BJ (cell line): Measurements from ENCODE around the gene ITGB8. TPM values are rescaled to one million over a fixed set of nuclear protein-coding genes. Genes with fewer than 3 reads are reported as not detected.

Experiments used
- CTCF ChIA-PET: fragments of 350-600 bp; formaldehyde crosslinking; extraction: SDS; loops from one replicate; lab custom pipeline; 2021; ENCODE audit warnings: antibody characterized with exemption, inconsistent platforms; lab: Yijun Ruan, JAX
- POLR2A ChIA-PET: fragments of 300-600 bp; sonication (Branson Sonifier 250); formaldehyde crosslinking; extraction: SDS; loops from one replicate; lab custom pipeline; 2021; ENCODE audit warnings: antibody characterized with exemption; lab: Charles Lee
- DNase-seq: peaks from one replicate; pipeline ENCODE4 v3.0.0-alpha.2; 2011; ENCODE audit warnings: low read depth
- H3K27me3 ChIP-seq: 2 replicates; pipeline ENCODE4 v1.6.0; 2011; ENCODE audit warnings: low read length; ENCODE audit not compliant: control insufficient read depth, insufficient read depth
- H3K36me3 ChIP-seq: 2 replicates; pipeline ENCODE4 v1.5.1; 2011; ENCODE audit warnings: low read length; ENCODE audit not compliant: control insufficient read depth, insufficient read depth
- H3K4me3 ChIP-seq: 2 replicates; pipeline ENCODE4 v1.5.1; 2011; ENCODE audit warnings: low read depth, mild to moderate bottlenecking, control low read depth, low read length
- CTCF ChIP-seq: IDR thresholded peaks from 2 replicates; pipeline ENCODE4 v1.5.1; 2011; ENCODE audit warnings: low read depth, mild to moderate bottlenecking, control low read depth, inconsistent platforms, low read length, moderate library complexity; ENCODE audit not compliant: insufficient read depth
- polyA minus RNA-seq: library from RNA; depleted of rRNA, polyadenylated mRNA; stranded (reverse); fragments of >200 nt; gene quantifications from 2 replicates; pipeline ENCODE4 v1.2.3, GENCODE V29; 2011; rRNA and poly(A)+ RNA removed
- polyA plus RNA-seq: library from polyadenylated mRNA; depleted of rRNA; stranded (reverse); fragments of >200 nt; gene quantifications from 2 replicates; pipeline ENCODE4 v1.2.3, GENCODE V29; 2011; rRNA removed

The ITGB8 gene
- 0.58 and 0.64 TPM in 2 replicates for polyA plus RNA-seq
- polyA minus RNA-seq, result 2.5 and 2.8 TPM in 2 replicates

DNA sequence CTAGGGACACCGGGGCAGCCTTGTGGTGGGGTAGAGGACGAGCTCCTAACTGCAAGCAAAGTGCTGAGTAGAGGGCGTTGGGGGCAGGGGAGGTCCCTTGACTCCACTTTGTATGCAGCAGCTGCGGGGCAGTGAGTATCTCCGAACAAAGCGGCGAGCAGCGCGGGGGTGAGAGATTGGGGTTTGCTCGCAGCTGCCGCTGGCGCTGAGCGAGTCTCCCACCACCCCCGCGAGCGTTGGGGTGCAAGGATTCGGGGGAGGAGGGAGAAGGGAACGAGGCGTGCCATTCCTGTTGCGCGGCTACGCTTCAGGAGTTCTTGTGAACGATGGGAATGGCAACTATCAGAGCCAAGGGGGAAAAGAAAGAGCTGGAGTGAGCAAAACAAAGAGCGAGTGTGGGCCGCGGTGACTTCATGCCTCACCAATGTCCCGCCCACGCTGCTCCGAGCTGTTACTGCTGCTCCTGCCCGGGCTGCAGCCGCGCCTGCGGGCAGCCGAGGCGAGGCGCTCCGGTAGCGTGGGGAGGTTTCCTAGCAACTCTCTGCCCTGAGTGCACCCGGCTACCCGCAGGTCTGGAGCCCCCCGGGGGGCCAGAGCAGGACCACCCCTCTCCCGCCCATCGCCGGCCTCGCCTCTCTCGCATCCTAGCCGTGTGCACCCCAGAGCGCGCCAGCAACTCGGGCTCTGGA, at the start of gene ITGB8:
TSS of gene ITGB8 (plus strand) at position 662 of the 689 bp plus-strand sequence. CDS start 907 bp downstream, outside the sequence.
- no peaks in the 10 kb centered on the region for H3K36me3 ChIP-seq
- ChIA-PET CTCF (interaction anchor here (0.6 to 2.2 kb wide), 12 partner anchors 10 to 585 kb away, joined by 3 to 8 read pairs (median 4); no protein-coding TSS in a partner anchor), POLR2A (no interaction called here)
- TF ChIP-seq CTCF, result 0 out of 2 replicates have a peak, but pooled peaks have one; percentile 4
- no peaks in the 10 kb centered on the region for H3K27me3 ChIP-seq
- H3K4me3 ChIP-seq, result peak within 1 kb of the TSS; percentile 60
- DNase-seq, result peak; percentile 65

DNA sequence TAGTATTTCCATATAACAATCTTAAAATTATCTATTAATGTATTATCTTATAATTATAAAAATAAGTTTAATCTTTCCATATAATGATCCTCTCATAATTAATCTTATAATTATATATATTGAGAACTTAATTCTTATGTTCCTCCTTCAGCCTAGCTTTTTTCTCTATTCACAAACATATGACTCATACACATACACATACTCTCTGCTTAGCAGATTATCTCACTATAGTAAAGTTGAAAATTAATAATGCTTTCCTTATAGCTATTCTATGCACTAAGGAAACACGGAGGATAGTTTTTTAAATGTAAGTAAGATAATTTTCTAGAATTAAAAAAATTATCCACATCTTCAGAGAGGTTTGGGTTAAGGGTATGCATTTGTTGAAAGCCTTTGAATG, 47.7 kb upstream of the ITGB8 start:
- Histone ChIP-seq H3K4me3 (no peak overlapping the region), H3K27me3 (no peaks in the 10 kb centered on the region), H3K36me3 (no peaks in the 10 kb centered on the region)
- CTCF ChIA-PET, result no interaction called here
- no peak for TF ChIP-seq CTCF
- POLR2A ChIA-PET, result no interaction called here
- no peak for DNase-seq

GRCh38 chr7:20283385-20283784, 47.3 kb upstream of the ITGB8 start:
- Histone ChIP-seq H3K27me3 (no peaks in the 10 kb centered on the region), H3K36me3 (no peaks in the 10 kb centered on the region), H3K4me3 (no peak overlapping the region)
- ChIA-PET CTCF (no interaction called here), POLR2A (no interaction called here)
- TF ChIP-seq CTCF, result no peak
- DNase-seq, result no peak

DNA sequence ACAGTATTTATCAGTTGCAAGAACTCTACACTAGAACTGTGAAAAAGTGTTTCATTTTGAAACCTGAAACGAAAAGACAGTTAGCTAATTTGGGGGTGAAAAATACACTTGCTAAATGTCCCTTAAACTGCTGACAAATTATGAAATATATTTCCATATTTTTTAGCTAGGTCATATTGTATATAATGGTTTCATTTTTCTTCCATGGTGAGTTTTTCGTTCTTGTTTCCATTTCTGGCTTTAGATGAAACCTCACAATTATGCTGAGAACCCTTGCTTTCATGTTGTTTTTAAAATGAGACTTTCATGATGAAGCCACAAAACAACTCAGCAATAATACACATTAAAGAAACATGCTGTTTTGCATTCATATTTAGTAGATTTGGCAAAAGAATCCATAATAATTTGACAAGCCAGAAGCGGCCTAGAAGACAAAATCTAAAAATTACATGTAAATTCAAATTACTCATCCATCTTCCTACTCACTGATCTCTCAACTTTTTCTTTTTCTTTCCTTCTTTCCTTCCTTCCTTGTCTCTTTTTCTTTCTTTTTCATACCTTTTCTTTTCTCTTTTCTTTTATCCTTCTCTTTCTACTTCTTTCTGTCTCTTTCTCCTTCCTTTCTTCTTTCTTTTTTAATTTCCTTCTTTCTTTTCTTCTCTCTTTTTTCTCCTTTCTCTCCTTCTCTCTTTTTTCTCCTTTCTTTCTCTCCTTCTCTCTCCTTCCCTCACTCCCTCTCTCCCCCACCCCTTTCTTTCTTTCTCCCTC, 46.5 kb upstream of the ITGB8 start:
- ChIA-PET POLR2A (no interaction called here), CTCF (no interaction called here)
- TF ChIP-seq CTCF, result no peak
- no peak for DNase-seq
- no peaks in the 10 kb centered on the region for H3K27me3 ChIP-seq
- no peak overlapping the region for H3K4me3 ChIP-seq
- no peaks in the 10 kb centered on the region for H3K36me3 ChIP-seq

- no peak for TF ChIP-seq CTCF
- ChIA-PET CTCF (no interaction called here), POLR2A (no interaction called here)
- no peak for DNase-seq
- Histone ChIP-seq H3K36me3 (no peaks in the 10 kb centered on the region), H3K27me3 (no peaks in the 10 kb centered on the region), H3K4me3 (no peak overlapping the region)
These were observed 45.9 kb upstream of the ITGB8 start for GRCh38 chr7:20284771-20285143.
